Activated naive CD8-positive, alpha-beta T cell treated with anti-CD3 and anti-CD28 coated beads, Interleukin-2, amount 10 ng/mL, durations not matched to agents 7 days and 5 days (primary cell): ENCODE results near the gene GATA3. TPM values are rescaled to one million over a fixed set of nuclear protein-coding genes. Genes with fewer than 3 reads are reported as not detected.

Experiments
- ATAC-seq: fragments of 150-1000 bp; cut with Tn5 transposase; one replicate; pipeline ENCODE4 v1.10.0; 2021; ENCODE audit warnings: low read depth, moderate library complexity
- POLR2A ChIA-PET: fragments of 350-600 bp; sonication (Branson Sonifier 250); formaldehyde crosslinking; loops from one replicate; lab custom pipeline; 2021; ENCODE audit warnings: antibody characterized with exemption; lab: Charles Lee
- DNase-seq: peaks from one replicate; pipeline ENCODE4 v3.0.0; 2021
- H3K27ac Mint-ChIP-seq: one replicate; pipeline ENCODE4 v1.8.0; 2022; ENCODE audit warnings: mild to moderate bottlenecking, mixed read lengths
- H3K27me3 Mint-ChIP-seq: one replicate; pipeline ENCODE4 v1.8.0; 2022; ENCODE audit warnings: mild to moderate bottlenecking, moderate library complexity, mixed read lengths
- H3K36me3 Mint-ChIP-seq: one replicate; pipeline ENCODE4 v1.8.0; 2021; ENCODE audit warnings: mild to moderate bottlenecking, mixed read lengths
- H3K4me1 Mint-ChIP-seq: one replicate; pipeline ENCODE4 v1.8.0; 2021; ENCODE audit warnings: mixed read lengths
- H3K4me3 Mint-ChIP-seq: one replicate; pipeline ENCODE4 v1.8.0; 2022; ENCODE audit warnings: mild to moderate bottlenecking, moderate library complexity, mixed read lengths
- H3K9me3 Mint-ChIP-seq: one replicate; pipeline ENCODE4 v1.8.0; 2021; ENCODE audit warnings: mixed read lengths
- total RNA-seq, 2 experiments: library from RNA; stranded (reverse); gene quantifications; one replicate each; pipeline ENCODE4 v1.2.3, GENCODE V29; 2021

The GATA3 gene
- total RNA-seq, 2 experiments from 2014 or later: 48.3 to 49.1 TPM

GRCh38 chr10:8042721-8043568 is 11.5 kb upstream of the GATA3 start:
- ATAC-seq: no peak
- H3K36me3 Mint-ChIP-seq: no peaks in the 10 kb centered on the region
- no peak overlapping the region for H3K27ac Mint-ChIP-seq
- no peak for DNase-seq
- H3K4me1 Mint-ChIP-seq: peaks cover 50% of the 10 kb centered on the region
- peaks cover 98% of the 10 kb centered on the region for H3K27me3 Mint-ChIP-seq
- H3K9me3 Mint-ChIP-seq: no peaks in the 10 kb centered on the region
- POLR2A ChIA-PET: no interaction called here
- no peak overlapping the region for H3K4me3 Mint-ChIP-seq

- peaks cover 98% of the 10 kb centered on the region for H3K27me3 Mint-ChIP-seq
- DNase-seq: peak; percentile 55
- no peaks in the 10 kb centered on the region for H3K36me3 Mint-ChIP-seq
- H3K27ac Mint-ChIP-seq: no peak overlapping the region
- POLR2A ChIA-PET: no interaction called here
- peak; percentile 21 for ATAC-seq
- no peaks in the 10 kb centered on the region for H3K9me3 Mint-ChIP-seq
- peaks cover 52% of the 10 kb centered on the region for H3K4me1 Mint-ChIP-seq
- H3K4me3 Mint-ChIP-seq: peak overlapping the region; percentile 77
Measured at GRCh38 chr10:8043569-8044306, 10.8 kb upstream of the GATA3 start.

DNA sequence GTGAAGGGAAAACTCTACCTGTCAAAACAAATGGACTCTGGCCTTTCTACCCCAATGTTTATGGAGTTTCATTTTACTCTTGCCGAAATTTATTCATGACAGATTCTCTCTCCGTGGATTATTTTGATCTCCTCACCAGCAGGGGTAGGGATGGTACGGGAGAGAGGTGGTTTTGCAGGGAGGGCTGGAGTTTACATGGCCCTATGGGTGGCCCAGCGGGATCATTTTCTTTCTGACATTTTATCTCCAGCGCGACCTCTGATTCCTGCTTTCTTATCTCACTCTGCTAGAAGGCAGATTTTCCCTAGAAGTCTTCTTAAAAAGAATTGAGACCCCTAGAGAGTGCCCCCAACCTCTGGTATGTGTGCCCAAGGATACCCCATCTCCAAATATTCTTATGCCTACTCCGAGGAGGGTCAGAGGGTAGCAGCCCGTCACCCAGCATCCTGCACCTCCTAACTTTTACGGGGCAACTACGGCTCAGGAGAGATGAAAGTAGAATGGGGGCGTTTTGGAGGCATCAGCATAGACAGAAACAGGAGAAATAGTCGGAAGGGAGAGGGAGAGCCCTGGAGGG is 10.1 kb upstream of the GATA3 start:
- DNase-seq: no peak
- peaks cover 1% of the 10 kb centered on the region for H3K36me3 Mint-ChIP-seq
- H3K4me3 Mint-ChIP-seq: peak overlapping the region; percentile 77
- POLR2A ChIA-PET: no interaction called here
- H3K9me3 Mint-ChIP-seq: no peaks in the 10 kb centered on the region
- no peak for ATAC-seq
- peaks cover 55% of the 10 kb centered on the region for H3K4me1 Mint-ChIP-seq
- no peak overlapping the region for H3K27ac Mint-ChIP-seq
- H3K27me3 Mint-ChIP-seq: peaks cover 97% of the 10 kb centered on the region

- POLR2A ChIA-PET: no interaction called here
- H3K9me3 Mint-ChIP-seq: no peaks in the 10 kb centered on the region
- DNase-seq (peak; percentile 43), ATAC-seq (no peak)
- H3K4me1 Mint-ChIP-seq: peaks cover 55% of the 10 kb centered on the region
- peaks cover 1% of the 10 kb centered on the region for H3K36me3 Mint-ChIP-seq
- H3K27ac Mint-ChIP-seq: no peak overlapping the region
- H3K4me3 Mint-ChIP-seq: peak overlapping the region; percentile 77
- H3K27me3 Mint-ChIP-seq: peaks cover 92% of the 10 kb centered on the region
Measured at GRCh38 chr10:8044908-8045725, 9.4 kb upstream of the GATA3 start.

DNA sequence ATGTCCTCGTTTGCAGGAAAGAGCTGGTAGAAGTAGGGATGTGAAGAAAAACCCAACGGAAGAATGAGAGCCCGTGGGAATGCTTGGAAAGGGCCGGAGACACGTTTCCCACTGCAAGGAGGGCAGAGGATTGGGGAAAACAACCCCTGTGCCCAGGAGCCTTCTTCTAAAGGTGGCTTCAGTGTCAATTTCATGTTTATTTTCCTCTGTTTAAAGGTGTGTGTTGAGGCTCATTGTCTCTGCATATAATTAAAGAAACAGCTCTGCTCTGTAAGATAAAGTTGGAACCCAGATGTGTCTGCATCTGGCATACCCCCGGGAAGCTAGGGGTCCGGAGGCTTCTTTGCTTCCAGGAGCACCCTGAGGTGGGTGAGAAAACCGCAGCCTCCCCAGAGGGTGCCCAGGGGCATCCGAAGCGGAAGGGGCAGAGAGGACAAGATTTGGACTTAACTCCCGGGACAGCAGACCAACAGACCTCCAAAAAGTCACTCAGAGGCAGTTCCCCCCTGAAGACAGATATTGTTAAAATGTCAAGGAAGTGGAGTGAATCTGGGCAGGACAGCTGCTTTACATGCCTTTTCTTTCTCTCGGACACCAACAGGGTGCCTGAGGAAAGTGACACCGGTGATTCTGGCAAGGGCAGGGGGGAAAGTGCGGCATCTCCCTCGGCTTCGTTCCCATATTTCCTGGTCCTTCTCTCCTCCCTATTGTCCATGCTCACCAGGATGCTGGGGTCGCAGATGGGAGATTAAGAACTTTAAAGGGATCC is 8.6 kb upstream of the GATA3 start:
- peaks cover 88% of the 10 kb centered on the region for H3K27me3 Mint-ChIP-seq
- peaks cover 1% of the 10 kb centered on the region for H3K36me3 Mint-ChIP-seq
- H3K4me3 Mint-ChIP-seq: peak overlapping the region; percentile 77
- H3K4me1 Mint-ChIP-seq: peaks cover 57% of the 10 kb centered on the region
- ATAC-seq (no peak), DNase-seq (no peak)
- no peak overlapping the region for H3K27ac Mint-ChIP-seq
- POLR2A ChIA-PET: no interaction called here
- H3K9me3 Mint-ChIP-seq: no peaks in the 10 kb centered on the region

DNA sequence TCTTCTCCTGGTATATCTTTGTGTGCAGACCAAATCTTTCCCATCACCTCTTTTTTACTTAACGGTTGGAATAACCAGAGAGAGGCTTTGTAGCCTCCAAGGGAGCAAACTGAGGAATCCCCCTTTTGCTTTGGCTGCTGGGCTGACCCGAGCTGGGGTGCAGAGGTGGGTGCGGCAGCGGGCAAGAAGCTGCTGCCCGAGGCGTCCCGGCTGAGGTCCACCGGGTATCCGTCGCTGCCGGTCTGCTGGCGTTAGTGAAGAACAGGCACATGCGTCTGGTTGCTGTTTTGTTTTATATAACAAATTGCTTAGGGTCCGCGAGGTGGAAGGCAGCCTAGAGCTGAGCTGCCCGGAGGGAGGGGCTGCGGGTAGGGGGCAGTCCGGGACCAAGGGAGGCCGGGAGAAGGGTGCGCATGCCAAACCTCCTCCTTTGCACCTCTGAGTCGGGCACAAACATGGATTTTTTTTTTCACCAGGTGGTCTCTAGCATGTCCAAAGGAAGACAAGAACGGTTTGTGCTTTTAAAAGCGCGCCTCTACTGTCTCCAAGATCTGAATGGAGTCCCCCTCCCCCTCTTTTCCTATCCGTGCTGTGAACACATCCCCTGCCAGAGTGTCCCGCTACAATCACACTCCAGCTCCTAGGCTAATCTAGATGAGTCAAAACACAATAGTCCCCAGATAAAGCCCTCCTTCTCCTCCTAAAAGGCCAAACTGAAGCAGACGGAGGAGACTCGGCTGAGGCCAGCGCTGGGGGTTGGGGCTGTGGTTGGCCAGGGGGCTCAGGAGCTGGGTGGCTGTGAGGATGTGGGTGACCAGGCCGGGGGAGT is 6.8 kb upstream of the GATA3 start:
- no peak for ATAC-seq
- peaks cover 57% of the 10 kb centered on the region for H3K4me1 Mint-ChIP-seq
- peaks cover 4% of the 10 kb centered on the region for H3K36me3 Mint-ChIP-seq
- H3K9me3 Mint-ChIP-seq: no peaks in the 10 kb centered on the region
- no peak overlapping the region for H3K27ac Mint-ChIP-seq
- DNase-seq: no peak
- no peak overlapping the region for H3K4me3 Mint-ChIP-seq
- peaks cover 80% of the 10 kb centered on the region for H3K27me3 Mint-ChIP-seq
- POLR2A ChIA-PET: no interaction called here

DNA sequence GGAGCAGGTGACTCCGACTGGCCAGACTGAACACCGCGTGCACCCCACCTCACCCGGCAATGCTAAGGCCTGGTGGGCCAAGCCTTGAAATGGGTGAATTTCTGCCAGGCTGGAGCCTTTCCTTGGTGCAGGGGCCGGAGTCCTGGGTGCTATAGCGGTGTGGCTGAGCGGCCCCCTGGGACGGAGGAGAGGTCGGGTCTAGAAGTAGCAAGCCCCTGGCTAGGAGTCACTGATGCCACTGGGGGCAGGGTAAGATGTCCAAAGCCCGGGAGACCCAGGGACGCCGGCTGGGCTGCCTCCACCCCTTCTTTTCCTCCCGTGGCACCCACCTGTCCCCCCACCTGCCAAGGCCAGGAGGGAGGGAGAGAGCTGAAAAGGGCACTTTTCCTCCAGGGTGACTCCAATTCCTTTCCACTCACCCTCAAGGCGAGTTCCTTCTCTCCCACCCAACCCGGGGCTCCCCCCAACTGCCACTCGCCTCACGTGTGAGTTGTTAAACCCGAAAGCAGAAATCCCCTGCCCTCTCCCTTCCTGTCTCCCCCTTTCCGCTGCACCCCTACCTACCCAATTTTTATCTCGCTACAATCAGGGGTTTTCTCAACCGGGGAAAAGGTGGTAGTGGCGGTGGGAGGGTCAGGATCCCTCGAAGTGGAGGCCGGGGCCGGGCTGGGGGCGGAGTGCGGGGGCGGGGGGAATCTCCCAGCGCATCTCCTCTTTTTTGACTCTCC is 6.0 kb upstream of the GATA3 start:
- peak overlapping the region; percentile 59 for H3K4me3 Mint-ChIP-seq
- no peak overlapping the region for H3K27ac Mint-ChIP-seq
- H3K27me3 Mint-ChIP-seq: peaks cover 80% of the 10 kb centered on the region
- no peak for ATAC-seq
- peaks cover 4% of the 10 kb centered on the region for H3K36me3 Mint-ChIP-seq
- H3K9me3 Mint-ChIP-seq: no peaks in the 10 kb centered on the region
- H3K4me1 Mint-ChIP-seq: peaks cover 58% of the 10 kb centered on the region
- POLR2A ChIA-PET: no interaction called here
- DNase-seq: peak; percentile 47

- no peaks in the 10 kb centered on the region for H3K9me3 Mint-ChIP-seq
- ATAC-seq: no peak
- no peak overlapping the region for H3K27ac Mint-ChIP-seq
- peaks cover 72% of the 10 kb centered on the region for H3K27me3 Mint-ChIP-seq
- POLR2A ChIA-PET: no interaction called here
- peak overlapping the region; percentile 61 for H3K4me3 Mint-ChIP-seq
- DNase-seq: peak; percentile 53
- peaks cover 4% of the 10 kb centered on the region for H3K36me3 Mint-ChIP-seq
- peaks cover 55% of the 10 kb centered on the region for H3K4me1 Mint-ChIP-seq
Measured at GRCh38 chr10:8049045-8049864, 5.2 kb upstream of the GATA3 start.

GRCh38 chr10:8049865-8050555 is 4.5 kb upstream of the GATA3 start:
- peaks cover 5% of the 10 kb centered on the region for H3K36me3 Mint-ChIP-seq
- POLR2A ChIA-PET: no interaction called here

GRCh38 chr10:8050556-8051108 is 3.9 kb upstream of the GATA3 start:
- POLR2A ChIA-PET: interaction anchor here (0.8 kb wide), 1 partner anchor 388 kb away, joined by 3 read pairs; no protein-coding TSS in a partner anchor
- H3K4me3 Mint-ChIP-seq: peak overlapping the region; percentile 62
- H3K27ac Mint-ChIP-seq: no peak overlapping the region
- DNase-seq: peak; percentile 68
- no peak for ATAC-seq
- no peaks in the 10 kb centered on the region for H3K9me3 Mint-ChIP-seq
- peaks cover 42% of the 10 kb centered on the region for H3K4me1 Mint-ChIP-seq
- H3K27me3 Mint-ChIP-seq: peaks cover 58% of the 10 kb centered on the region
- peaks cover 9% of the 10 kb centered on the region for H3K36me3 Mint-ChIP-seq

More at GRCh38 chr10:8049865-8050555, 4.5 kb upstream of the GATA3 start:
- Mint-ChIP-seq H3K4me3 (peak overlapping the region; percentile 69), H3K4me1 (peaks cover 49% of the 10 kb centered on the region), H3K27me3 (peaks cover 65% of the 10 kb centered on the region), H3K27ac (peak overlapping the region; percentile 38), H3K9me3 (no peaks in the 10 kb centered on the region)
- ATAC-seq (no peak), DNase-seq (peak; percentile 64)
